Islet of Langerhans (tissue), 1 donor: Measurements from ENCODE around the gene DEAF1.

Source experiments
- FAIRE-seq: peaks from one replicate; lab custom pipeline; 2011; peaks lifted over from hg19 to GRCh38; lab: Jason Lieb, UNC

The DEAF1 gene

GRCh38 chr11:621838-622237, 73.2 kb downstream of the DEAF1 start:
- FAIRE-seq = no peak

- FAIRE-seq = no peak
Observed at GRCh38 chr11:620935-621814, 73.8 kb downstream of the DEAF1 start.

DNA sequence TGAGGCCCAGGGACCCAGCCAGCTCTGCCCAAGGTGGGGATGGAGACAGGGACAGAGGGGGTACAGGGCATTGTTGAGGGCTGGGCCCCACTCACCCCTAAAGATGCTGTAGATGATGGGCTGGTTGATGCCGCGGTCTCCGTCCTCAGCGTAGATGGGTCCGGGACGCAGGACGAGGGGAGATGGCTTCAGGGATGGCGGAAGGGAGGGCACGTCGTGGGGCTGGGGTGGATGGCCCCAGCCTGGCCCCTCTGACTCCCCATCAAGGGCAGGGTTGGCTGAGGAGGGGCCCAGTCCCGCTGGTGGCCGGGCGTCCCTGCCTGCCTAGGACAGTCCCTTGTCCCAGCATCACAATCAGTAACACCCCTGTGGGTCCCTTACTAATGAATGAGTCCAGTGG, 74.8 kb downstream of the DEAF1 start:
- FAIRE-seq = no peak

DNA sequence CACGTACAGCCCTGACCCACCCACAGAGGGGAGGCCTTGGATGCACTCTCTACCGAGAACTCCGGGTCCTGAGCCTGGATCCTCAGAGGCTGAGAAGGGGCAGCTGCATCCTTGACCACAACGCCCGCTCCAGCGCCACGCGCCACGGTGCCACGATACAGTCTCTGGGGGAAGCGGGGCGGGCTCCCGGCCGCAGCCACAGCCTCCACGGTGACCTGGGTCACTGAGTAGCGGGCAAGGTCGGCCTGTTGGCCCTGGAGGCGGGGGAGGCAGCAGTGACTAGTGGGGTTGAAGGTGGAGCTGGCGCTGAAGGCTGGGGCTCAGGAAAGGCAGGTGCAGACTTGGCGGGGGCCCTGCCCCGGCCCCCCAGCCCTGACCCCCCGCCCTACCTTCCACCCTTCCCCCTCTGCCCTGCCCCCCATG, 75.4 kb downstream of the DEAF1 start:
- no peak for FAIRE-seq

DNA sequence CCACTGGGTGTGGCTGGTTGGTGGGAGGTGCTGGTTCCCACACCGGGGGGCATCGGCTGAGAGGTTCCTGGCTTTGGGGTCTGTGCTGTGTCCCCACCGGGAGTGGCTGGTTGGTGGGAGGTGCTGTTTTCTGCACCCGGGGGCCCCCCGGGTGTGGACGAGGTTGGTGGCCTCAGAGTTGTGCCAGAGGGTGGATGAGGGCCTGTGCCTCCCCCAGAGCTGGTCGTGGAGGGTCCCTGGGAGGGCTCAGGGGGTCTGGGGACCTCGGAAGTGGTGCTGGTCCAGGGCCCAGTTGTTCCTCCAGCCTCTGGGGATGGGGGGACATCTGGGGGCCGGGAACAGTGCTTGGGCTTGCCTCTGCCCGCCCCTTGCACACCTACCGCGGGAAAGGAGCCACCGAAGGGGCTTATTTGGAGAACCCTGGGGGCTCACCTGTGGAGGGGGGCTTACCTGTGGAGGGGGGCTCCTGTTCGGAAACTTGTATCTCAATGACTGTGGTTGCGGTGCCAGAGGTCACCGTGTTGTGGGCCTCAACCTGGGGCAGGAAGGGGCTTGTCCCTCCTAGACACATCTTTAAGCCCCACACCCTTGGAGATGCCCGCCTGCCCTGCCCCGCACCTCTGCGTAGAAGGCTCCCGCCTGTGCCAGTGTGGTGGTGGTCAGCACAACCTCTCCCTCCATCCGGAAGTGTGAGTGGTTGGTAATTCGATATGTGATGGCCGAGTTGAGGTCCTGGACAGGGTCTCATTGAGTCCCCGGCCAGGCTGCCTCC, 76.0 kb downstream of the DEAF1 start:
- no peak for FAIRE-seq

DNA sequence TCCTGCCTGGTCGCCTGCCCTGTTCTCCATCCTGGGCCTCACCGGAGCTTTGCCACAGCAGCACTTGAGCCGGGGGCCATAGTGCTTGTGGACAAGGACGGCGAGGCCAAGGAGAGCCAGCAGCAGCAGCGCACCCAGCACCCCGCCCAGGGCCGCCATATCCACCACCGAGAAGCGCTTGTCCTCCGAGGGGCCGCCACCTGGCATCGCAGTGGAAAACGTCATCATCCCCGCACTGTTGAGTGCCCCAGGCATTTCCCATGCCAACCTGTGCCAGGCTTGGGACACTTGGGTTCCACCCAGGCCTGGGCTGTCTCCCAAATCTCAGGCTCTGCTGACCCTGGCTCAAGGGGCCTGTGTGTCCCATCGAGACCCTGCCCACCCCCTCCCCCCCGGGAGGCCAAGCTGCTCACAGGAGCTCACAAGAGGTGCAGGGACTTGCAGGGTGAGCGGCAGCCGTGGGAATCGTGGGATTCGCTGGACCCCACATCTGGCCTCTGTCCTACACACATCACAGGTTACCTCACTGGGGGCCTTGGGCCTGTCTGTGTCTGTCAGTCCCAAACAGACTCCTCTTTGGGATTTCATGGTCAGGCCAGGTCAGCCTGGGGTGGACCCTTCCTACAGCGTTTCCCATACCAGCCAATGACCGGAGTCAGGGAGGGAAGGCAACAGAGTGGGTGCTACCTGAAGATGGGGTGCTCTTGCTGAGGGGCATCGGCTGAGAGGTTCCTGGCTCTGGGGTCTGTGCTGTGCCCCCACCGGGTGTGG, 76.9 kb downstream of the DEAF1 start:
- no peak for FAIRE-seq

DNA sequence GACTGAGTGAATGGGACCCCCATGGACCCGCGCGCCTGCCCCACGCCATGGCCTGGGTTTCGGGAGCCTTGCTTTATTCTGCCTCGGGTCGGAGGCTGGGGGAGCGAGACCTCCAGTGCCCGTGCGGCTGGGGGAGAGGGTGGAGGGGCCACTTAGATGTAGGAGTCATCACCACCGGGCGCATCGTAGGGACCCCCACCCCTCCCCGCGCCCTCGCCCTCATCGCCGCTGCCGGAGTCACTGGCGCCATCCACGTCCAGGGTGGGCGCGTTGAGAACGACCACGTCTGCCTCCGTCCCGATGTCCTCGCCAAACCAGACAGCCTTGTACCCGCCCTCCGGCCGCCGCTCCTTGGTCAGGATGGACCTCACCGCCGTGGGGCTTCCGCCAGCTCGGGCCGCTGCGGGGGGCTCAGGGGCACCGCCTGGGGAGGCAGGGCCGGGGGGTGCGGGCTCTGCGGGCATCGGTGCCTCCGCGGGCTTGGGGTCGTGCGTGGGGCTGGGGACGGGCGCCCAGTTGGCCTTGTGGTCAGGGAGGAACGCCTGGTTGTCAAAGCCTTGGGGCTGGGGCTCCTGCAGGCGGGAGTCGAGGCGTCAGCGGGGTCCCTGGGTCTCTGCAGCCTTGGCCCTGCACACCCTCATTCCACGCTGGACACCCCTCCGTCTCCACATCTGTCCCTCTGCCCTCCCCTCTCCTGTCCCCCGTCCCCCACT, 77.7 kb downstream of the DEAF1 start:
- FAIRE-seq = no peak

GRCh38 chr11:616320-617198, 78.5 kb downstream of the DEAF1 start:
- no peak for FAIRE-seq

- no peak for FAIRE-seq
Observed at GRCh38 chr11:615504-616319, 79.3 kb downstream of the DEAF1 start, which contains the start of gene IRF7. Gene IRF7 (minus strand): TSS chr11:615950. CDS start chr11:615364, 586 bp downstream.

GRCh38 chr11:614623-615503, 80.2 kb downstream of the DEAF1 start:
- no peak for FAIRE-seq

GRCh38 chr11:614021-614622, 80.9 kb downstream of the DEAF1 start:
- FAIRE-seq = no peak

DNA sequence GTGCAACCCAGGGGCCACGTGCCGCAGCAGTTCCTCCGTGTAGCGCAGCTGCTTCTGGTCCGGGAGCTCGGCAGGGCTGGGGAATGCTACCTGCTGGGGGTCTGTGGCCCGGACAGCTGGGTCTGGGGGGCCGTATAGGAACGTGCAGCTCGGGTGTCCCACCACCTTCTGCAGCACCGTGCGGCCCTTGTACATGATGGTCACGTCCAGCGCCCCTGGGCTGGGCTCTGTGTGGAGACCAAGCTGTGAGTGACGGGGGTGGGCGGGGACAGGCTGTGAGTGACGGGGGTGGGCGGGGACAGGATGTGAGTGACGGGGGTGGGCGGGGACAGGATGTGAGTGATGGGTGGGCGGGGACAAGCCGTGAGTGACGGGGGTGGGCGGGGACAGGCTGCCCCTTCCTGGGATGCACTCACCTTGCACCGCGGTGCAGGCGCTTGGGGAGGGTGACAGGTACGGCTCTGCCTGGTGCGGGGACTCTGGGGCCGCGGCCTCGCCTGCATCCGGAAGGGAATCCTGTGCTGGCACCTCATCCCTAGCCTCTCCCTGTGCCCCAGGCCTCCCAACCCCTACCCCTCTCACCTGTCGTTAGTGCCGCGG, 81.6 kb downstream of the DEAF1 start:
- no peak for FAIRE-seq

GRCh38 chr11:612961-613300, 82.1 kb downstream of the DEAF1 start:
- no peak for FAIRE-seq

GRCh38 chr11:612201-612960, 82.6 kb downstream of the DEAF1 start:
- FAIRE-seq = no peak

DNA sequence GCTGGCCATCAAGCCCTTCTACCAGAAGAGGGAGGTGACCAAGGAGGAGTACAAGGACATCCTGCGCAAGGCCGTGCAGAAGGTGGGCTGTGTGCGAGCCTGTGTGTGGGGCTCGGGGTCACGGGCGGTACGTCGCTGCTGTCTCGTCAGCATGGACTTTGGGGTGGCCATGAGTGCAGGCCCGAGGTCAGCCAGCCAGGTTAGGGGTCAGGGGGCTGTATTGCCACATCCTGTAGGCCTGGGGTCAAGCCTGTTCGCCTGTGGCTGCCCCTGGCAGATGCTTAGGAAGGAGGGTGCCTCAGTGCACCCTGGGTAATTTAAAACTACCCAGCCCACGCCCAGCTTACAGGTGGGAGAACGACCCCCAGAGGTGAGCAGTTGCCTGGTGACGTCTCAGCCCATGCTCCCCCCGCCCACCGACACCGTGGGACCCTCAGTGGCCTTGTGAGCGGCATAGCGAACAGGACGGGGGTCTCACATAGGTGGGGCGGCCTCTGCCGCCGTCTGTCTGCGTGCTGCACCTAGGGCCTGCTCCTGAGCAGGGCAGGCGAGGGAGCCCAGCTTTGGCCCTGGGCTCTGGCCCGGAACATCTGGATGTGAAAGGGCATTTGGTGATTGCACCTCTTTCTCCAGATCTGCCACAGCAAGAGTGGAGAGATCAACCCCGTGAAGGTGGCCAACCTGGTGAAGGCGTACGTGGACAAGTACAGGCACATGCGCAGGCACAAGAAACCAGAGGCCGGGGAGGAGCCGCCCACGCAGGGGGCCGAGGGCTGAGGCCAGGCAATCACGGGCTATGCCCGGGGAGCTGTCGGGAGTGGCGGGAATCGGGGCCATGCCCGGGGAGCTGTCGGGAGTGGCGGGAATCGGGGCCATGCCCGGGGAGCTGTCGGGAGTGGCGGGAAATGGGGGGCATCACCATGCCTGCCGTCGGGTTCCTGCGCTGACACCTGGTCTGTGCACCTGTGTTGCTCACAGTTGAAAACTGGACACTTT, 83.7 kb downstream of the DEAF1 start:
- no peak for FAIRE-seq

DNA sequence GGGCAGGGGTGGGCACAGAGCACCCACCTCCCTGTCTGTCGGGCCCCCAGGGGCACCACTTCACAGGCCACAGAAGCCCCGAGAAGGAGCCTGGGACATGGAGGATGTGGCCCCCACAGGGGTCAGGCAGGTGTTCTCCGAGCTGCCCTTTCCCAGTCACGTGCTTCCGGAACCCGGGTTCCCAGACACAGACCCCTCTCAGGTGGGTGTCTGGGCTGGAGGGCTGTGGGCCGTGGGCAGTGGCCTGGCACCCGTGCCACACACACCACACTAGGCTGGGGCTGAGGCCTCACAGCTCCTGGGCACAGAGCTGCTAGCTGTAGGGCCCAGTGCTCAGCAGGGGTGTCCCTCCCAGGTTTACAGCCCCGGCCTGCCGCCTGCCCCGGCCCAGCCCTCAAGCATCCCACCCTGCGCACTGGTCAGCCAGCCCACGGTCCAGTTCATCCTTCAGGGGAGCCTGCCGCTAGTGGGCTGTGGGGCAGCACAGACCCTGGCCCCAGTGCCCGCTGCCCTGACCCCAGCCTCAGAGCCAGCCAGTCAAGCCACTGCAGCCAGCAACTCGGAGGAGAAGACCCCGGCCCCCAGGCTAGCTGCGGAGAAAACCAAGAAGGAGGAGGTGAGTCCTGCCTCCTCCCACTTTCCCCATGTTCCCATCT, 84.7 kb downstream of the DEAF1 start:
- no peak for FAIRE-seq
